ENCODE measurements around the gene PDCD1.
"Not testable (repeated sequence)": the region's sequence is repeated elsewhere in the genome, so short reads cannot be mapped to it uniquely, and the experiment has no call there.

PDCD1 gene

GRCh38 chr2:241800198-241800903, 58.3 kb downstream of the PDCD1 start:
- not testable (repeated sequence) for DNase-seq (ENCODE audit: low spot score)

Measured in SW480 (cell line).